ENCODE measurements around the gene TGFA.

- no peak for TF ChIP-seq CTCF (IDR thresholded peaks at IDR 0.05; ENCODE audit: poor library complexity)
- no peak for TF ChIP-seq EZH2 (IDR thresholded peaks at IDR 0.05; ENCODE audit: borderline replicate concordance)
These were observed 49.7 kb downstream of the TGFA start for GRCh38 chr2:70503896-70504295.

Measured in hepatocyte (in vitro differentiated cells).